ENCODE results near the gene FER. TPM values are rescaled to one million over a fixed set of nuclear protein-coding genes. Genes with fewer than 3 reads are reported as not detected.
"Not testable (repeated sequence)": the region's sequence is repeated elsewhere in the genome, so short reads cannot be mapped to it uniquely, and the experiment has no call there.

FER gene
- polyA plus RNA-seq (ENCODE audit: insufficient read length in 3 of 3): 10 to 100 TPM; 16.2 to 20.5 (median 19.9) TPM

GRCh38 chr5:108747774-108748400 lies at the start of gene FER:
Gene FER, plus strand, starts transcription at chr5:108747897. Its CDS starts 50,286 bp downstream, at chr5:108798183.
- peak in 1 of 3 donors; percentile 69 for DNase-seq (ENCODE audit: low read depth in 3 of 3, low spot score in 2 of 3)

- not testable (repeated sequence) for DNase-seq (ENCODE audit: low read depth in 3 of 3, low spot score in 2 of 3)
These were observed 47.3 kb upstream of the FER start for GRCh38 chr5:108700388-108700787.

- DNase-seq (ENCODE audit: low read depth in 3 of 3, low spot score in 2 of 3): peak in 2 of 3 donors; percentile 7 to 10
These were observed 46.8 kb upstream of the FER start for GRCh38 chr5:108700930-108701329.

GRCh38 chr5:108702546-108702945 lies 45.2 kb upstream of the FER start:
- DNase-seq (ENCODE audit: low read depth in 3 of 3, low spot score in 2 of 3): no peak

- no peak for DNase-seq (ENCODE audit: low read depth in 3 of 3, low spot score in 2 of 3)
These were observed 44.4 kb upstream of the FER start for GRCh38 chr5:108703313-108703712.

- DNase-seq (ENCODE audit: low read depth in 3 of 3, low spot score in 2 of 3): no peak
These were observed 40.6 kb upstream of the FER start for GRCh38 chr5:108707141-108707540.

- DNase-seq (ENCODE audit: low read depth in 3 of 3, low spot score in 2 of 3): no peak
These were observed 35.8 kb upstream of the FER start for GRCh38 chr5:108711898-108712297.

- DNase-seq (ENCODE audit: low read depth in 3 of 3, low spot score in 2 of 3): no peak
These were observed 32.3 kb upstream of the FER start for GRCh38 chr5:108715408-108715807.

GRCh38 chr5:108720391-108720790 lies 27.3 kb upstream of the FER start:
- DNase-seq (ENCODE audit: low read depth in 3 of 3, low spot score in 2 of 3): no peak

- DNase-seq (ENCODE audit: low read depth in 3 of 3, low spot score in 2 of 3): no peak
These were observed 21.1 kb upstream of the FER start for GRCh38 chr5:108726446-108727235.

- peak in 1 of 3 donors; percentile 35 for DNase-seq (ENCODE audit: low read depth in 3 of 3, low spot score in 2 of 3)
These were observed 20.5 kb upstream of the FER start for GRCh38 chr5:108727236-108727650.

- peak; percentile 75 to 85 (median 80) for DNase-seq (ENCODE audit: low read depth in 3 of 3, low spot score in 2 of 3)
These were observed 19.8 kb upstream of the FER start for GRCh38 chr5:108727651-108728565.

- DNase-seq (ENCODE audit: low read depth in 3 of 3, low spot score in 2 of 3): no peak
These were observed 19.0 kb upstream of the FER start for GRCh38 chr5:108728566-108729241.

GRCh38 chr5:108729242-108729615 lies 18.5 kb upstream of the FER start:
- no peak for DNase-seq (ENCODE audit: low read depth in 3 of 3, low spot score in 2 of 3)

GRCh38 chr5:108730617-108731340 lies 16.9 kb upstream of the FER start:
- DNase-seq (ENCODE audit: low read depth in 3 of 3, low spot score in 2 of 3): no peak

- DNase-seq (ENCODE audit: low read depth in 3 of 3, low spot score in 2 of 3): no peak
These were observed 11.9 kb upstream of the FER start for GRCh38 chr5:108735790-108736189.

- DNase-seq (ENCODE audit: low read depth in 3 of 3, low spot score in 2 of 3): no peak
These were observed 10.8 kb upstream of the FER start for GRCh38 chr5:108736855-108737254.

GRCh38 chr5:108739376-108739775 lies 8.3 kb upstream of the FER start:
- no peak for DNase-seq (ENCODE audit: low read depth in 3 of 3, low spot score in 2 of 3)

GRCh38 chr5:108739906-108740305 lies 7.8 kb upstream of the FER start:
- DNase-seq (ENCODE audit: low read depth in 3 of 3, low spot score in 2 of 3): no peak

GRCh38 chr5:108743319-108743718 lies 4.4 kb upstream of the FER start:
- no peak for DNase-seq (ENCODE audit: low read depth in 3 of 3, low spot score in 2 of 3)
